ENCODE data around the gene AGL. TPM values are rescaled to one million over a fixed set of nuclear protein-coding genes. Genes with fewer than 3 reads are reported as not detected.
"Not testable (repeated sequence)": the region's sequence is repeated elsewhere in the genome, so short reads cannot be mapped to it uniquely, and the experiment has no call there.

The AGL gene
- total RNA-seq, 1 experiment from 2014 or later, result 15.0 TPM

DNA sequence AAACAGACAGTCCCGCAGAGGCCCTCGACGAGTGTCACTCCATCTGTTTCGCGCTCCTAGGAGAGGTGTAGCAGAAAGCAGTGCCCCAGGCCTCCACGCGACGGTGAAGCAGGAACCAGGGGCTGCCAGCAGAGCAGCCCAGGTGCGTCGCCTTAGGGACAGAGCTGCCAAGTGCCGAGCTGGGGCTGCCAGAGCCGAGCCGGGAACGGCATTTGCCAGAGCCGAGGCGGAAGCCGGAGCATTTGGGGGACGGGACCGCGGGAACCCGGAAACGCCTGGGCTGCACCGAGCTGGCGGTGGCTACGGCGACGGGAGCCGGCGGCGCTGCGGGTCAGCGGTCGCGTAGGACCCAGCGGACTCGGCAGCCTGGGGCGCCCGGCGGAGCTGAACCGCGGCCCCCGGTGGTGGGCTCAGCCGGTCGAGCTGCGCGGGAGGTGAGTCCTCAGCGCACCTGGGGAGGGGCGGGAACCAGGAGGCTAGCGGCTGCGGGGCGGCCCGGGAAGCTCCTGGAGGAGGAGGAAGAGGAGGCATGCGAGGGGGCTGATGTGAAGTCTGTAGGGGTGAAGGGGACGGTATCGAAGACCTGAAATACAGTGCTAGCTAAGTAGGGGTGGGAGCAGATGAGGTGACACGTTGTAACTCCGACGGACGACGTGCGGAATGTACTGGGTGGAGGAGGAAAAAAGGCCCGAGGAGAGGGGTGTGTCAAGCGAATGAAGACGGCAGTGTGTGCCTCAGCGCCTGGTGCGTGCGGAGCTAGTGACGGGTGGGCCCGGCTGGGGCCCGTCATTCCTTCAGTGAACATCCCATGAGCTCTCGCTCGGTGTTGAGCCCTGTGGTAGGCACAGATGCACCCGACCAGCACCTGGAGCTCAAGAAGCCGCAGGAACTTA is 119.8 kb downstream of the AGL start, which contains the start of gene SLC35A3:
Gene SLC35A3 (plus strand): TSS at position 268 of the 893 bp plus-strand sequence. CDS start 23,559 bp downstream, outside the sequence.
- in situ Hi-C loops (cut with HindIII; ENCODE audit: low sequenced_read_pairs), result no loop called here

DNA sequence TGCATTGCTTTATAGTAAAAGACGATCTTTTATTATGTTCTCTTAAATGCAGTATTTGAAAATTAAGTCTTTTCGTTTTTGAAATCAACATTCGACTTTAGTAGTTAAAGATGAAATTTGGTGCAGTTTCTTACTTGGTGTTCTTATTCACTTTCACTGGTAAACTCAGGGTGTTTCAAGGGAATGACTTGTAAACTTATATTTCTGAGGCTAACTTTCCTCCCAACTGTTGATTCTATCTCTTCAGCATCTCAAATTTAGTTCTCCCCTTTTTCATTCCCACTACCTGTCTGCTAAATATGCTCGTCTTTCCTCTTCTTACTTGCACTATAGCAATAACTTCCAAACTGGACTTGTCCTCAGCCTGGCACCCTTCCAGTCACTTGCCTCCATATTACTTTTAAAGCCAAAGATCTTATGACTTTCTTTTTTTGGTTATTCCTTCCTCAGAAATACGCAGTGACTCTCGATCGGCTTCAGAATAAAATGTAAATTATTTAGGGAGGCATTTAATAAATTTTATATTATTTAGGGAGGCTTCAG is 120.6 kb downstream of the AGL start:
- in situ Hi-C loops (cut with HindIII; ENCODE audit: low sequenced_read_pairs), result no loop called here
- DNase-seq (ENCODE audit: low spot score), result no peak

More for the DNA sequence above, 119.8 kb downstream of the AGL start, which contains the start of gene SLC35A3:
- peak; percentile 85 for DNase-seq (ENCODE audit: low spot score)

DNA sequence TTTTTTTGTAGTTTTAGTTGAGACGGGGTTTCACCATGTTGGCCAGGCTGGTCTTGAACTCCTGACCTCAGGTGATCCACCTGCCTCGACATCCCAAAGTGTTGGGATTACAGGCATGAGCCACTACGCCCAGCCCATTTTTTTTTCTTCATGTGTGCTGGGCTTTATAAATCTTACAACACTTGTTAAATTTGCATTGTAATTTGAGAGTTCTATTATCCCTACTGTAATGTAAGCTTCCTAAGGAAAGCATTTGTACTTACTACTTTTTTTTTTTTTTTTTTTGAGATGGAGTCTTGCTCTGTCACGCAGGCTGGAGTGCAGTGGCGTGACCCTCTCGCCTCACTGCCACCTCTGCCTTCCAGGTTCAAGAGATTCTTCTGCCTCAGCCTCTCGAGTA is 121.9 kb downstream of the AGL start:
- in situ Hi-C loops (cut with HindIII; ENCODE audit: low sequenced_read_pairs); DNase-seq (ENCODE audit: low spot score): not testable (repeated sequence)

Other genes starting within 250 kb of the AGL start
- 43.5 and 56.9 TPM in 2 replicates for gene PALMD, start 204.2 kb upstream of the AGL start, total RNA-seq (2014; rRNA removed; shearing (Covaris generic))
- 11.9 and 14.8 TPM in 2 replicates for gene FRRS1, start 83.7 kb upstream of the AGL start, total RNA-seq (2014; rRNA removed; shearing (Covaris generic))
- gene SLC35A3, start 119.6 kb downstream of the AGL start, total RNA-seq (2014; rRNA removed; shearing (Covaris generic)), result 18.6 and 28.2 TPM in 2 replicates